ENCODE measurements around the gene INSR.

- TF ChIP-seq, protein P1, sequence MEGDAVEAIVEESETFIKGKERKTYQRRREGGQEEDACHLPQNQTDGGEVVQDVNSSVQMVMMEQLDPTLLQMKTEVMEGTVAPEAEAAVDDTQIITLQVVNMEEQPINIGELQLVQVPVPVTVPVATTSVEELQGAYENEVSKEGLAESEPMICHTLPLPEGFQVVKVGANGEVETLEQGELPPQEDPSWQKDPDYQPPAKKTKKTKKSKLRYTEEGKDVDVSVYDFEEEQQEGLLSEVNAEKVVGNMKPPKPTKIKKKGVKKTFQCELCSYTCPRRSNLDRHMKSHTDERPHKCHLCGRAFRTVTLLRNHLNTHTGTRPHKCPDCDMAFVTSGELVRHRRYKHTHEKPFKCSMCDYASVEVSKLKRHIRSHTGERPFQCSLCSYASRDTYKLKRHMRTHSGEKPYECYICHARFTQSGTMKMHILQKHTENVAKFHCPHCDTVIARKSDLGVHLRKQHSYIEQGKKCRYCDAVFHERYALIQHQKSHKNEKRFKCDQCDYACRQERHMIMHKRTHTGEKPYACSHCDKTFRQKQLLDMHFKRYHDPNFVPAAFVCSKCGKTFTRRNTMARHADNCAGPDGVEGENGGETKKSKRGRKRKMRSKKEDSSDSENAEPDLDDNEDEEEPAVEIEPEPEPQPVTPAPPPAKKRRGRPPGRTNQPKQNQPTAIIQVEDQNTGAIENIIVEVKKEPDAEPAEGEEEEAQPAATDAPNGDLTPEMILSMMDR (IDR thresholded peaks at IDR 0.05) = no peak
- TF ChIP-seq EP300 (IDR thresholded peaks at IDR 0.05) = no peak
Measured at GRCh38 chr19:7152568-7152967, 141.6 kb downstream of the INSR start.
